Esophagus squamous epithelium (tissue), 5 donors: ENCODE measurements around the gene RELL1. TPM values are rescaled to one million over a fixed set of nuclear protein-coding genes. Genes with fewer than 3 reads are reported as not detected.
A peak's percentile ranks its signal among the peaks of the same experiment; 100 is the strongest.
"Not testable (repeated sequence)": the region's sequence is repeated elsewhere in the genome, so short reads cannot be mapped to it uniquely, and the experiment has no call there.

ENCODE experiments used
- DNase-seq: peaks from one replicate; lab custom pipeline; 2025; lab: John Stamatoyannopoulos, UW
- H3K27ac ChIP-seq, 4 donors: fragments of 200-600 bp; sonication (generic); one replicate each; pipeline ENCODE4 v1.5.1; 2016 to 2019; ENCODE audit warnings: mild to moderate bottlenecking in 1 of 4
- H3K27me3 ChIP-seq, 4 donors: fragments of 200-600 bp; sonication (generic); 1 replicate in 3 of 4; 2 replicates in 1 of 4; pipeline versions ENCODE4 v1.5.1 to v1.6.0; 2017 to 2021; ENCODE audit warnings: antibody characterized with exemption in 1 of 4
- H3K36me3 ChIP-seq, 3 donors: fragments of 200-600 bp; sonication (generic); one replicate each; pipeline ENCODE4 v1.5.1; 2016 to 2019
- H3K4me1 ChIP-seq, 3 donors: fragments of 200-600 bp; sonication (generic); one replicate each; pipeline ENCODE4 v1.5.1; 2017 to 2019
- H3K4me3 ChIP-seq, 4 donors: fragments of 200-600 bp; sonication (generic); 1 replicate in 3 of 4; 2 replicates in 1 of 4; pipeline ENCODE4 v1.5.1; 2016 to 2019; ENCODE audit warnings: mild to moderate bottlenecking in 2 of 4, moderate library complexity in 1 of 4
- H3K9me3 ChIP-seq, 3 donors: fragments of 200-600 bp; sonication (generic); one replicate each; pipeline ENCODE4 v1.5.1; 2016 to 2019
- POLR2A ChIP-seq, 4 donors: fragments of 450-650 bp; IDR thresholded peaks; one replicate each; pipeline ENCODE4 v1.6.1; 2017; ENCODE audit warnings: antibody characterized with exemption in 4 of 4, mild to moderate bottlenecking in 4 of 4, moderate library complexity in 3 of 4
- WGBS, 2 donors: methylation state at CpG; one replicate each; pipeline ENCODE4 v1.1.5; 2018; 5-methylcytosine and 5-hydroxymethylcytosine counted together
- intact Hi-C: fragments of 100-400 bp; cut with DNase I; formaldehyde crosslinking; loops from one replicate; pipeline ENCODE4 v1.15.0; 2022
- total RNA-seq, 4 donors: library from RNA; depleted of rRNA; stranded (reverse); fragments of >200 nt; gene quantifications; one replicate each; pipeline ENCODE4 v1.1.0, GENCODE V29; 2016
- TF ChIP-seq, protein P1 (sequence below), 6 experiments: fragments of 450-650 bp in 4 of 6; fragments of 200-600 bp in 2 of 6; sonication (generic) in 2 of 6; IDR thresholded peaks; one replicate each; pipeline ENCODE4 v1.5.1; 2016 to 2019; ENCODE audit warnings: antibody characterized with exemption in 6 of 6, mild to moderate bottlenecking in 4 of 6, moderate library complexity in 4 of 6
- donor health status: DM: yes; HTN: yes; CAD: no.

RELL1 gene
- total RNA-seq, 4 donors from 2014 or later: 20.3 to 49.0 (median 32.6) TPM

DNA sequence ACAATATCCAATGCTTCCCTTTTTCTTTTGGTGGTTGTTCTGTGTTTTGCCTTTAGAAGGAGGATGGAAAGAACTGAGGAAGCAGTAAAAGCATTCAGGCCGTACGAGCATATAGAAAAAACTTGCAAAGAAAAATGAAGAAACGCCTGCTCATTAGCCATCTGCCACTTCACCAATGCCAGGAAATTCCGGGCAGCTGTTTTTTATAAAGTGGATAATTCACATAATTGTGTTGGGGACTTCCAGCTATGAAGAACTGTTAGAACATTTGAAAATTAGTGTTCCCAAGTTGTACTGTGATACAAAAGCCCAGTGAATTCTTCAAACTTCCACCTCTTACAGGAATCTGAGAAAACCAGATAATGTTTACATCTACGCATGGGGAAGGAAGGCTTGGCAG is 11.7 kb downstream of the RELL1 start:
- Histone ChIP-seq H3K27me3 (no peaks in the 10 kb centered on the region), H3K9me3 (no peaks in the 10 kb centered on the region), H3K4me1 (peaks cover 9 to 60% (median 34%) of the 10 kb centered on the region in 3 donors), H3K27ac (peak overlapping the region in 2 of 4 donors; percentile 0 to 53), H3K36me3 (no peaks in the 10 kb centered on the region), H3K4me3 (no peak overlapping the region)
- 25 to 33% methylated on average over 5 of the region's 5 CpGs for WGBS, 2 donors
- DNase-seq: no peak
- TF ChIP-seq POLR2A (IDR thresholded peaks at IDR 0.05): no peak
- TF ChIP-seq, protein P1, sequence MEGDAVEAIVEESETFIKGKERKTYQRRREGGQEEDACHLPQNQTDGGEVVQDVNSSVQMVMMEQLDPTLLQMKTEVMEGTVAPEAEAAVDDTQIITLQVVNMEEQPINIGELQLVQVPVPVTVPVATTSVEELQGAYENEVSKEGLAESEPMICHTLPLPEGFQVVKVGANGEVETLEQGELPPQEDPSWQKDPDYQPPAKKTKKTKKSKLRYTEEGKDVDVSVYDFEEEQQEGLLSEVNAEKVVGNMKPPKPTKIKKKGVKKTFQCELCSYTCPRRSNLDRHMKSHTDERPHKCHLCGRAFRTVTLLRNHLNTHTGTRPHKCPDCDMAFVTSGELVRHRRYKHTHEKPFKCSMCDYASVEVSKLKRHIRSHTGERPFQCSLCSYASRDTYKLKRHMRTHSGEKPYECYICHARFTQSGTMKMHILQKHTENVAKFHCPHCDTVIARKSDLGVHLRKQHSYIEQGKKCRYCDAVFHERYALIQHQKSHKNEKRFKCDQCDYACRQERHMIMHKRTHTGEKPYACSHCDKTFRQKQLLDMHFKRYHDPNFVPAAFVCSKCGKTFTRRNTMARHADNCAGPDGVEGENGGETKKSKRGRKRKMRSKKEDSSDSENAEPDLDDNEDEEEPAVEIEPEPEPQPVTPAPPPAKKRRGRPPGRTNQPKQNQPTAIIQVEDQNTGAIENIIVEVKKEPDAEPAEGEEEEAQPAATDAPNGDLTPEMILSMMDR (IDR thresholded peaks at IDR 0.05): no peak
- intact Hi-C loops: no loop called here

GRCh38 chr4:37673538-37674192 is 12.5 kb downstream of the RELL1 start:
- TF ChIP-seq, protein P1 (IDR thresholded peaks at IDR 0.05): no peak
- TF ChIP-seq POLR2A (IDR thresholded peaks at IDR 0.05): no peak
- no peak overlapping the region for H3K4me3 ChIP-seq
- H3K27ac ChIP-seq: peak overlapping the region in 1 of 4 donors; percentile 12
- H3K9me3 ChIP-seq: no peaks in the 10 kb centered on the region
- intact Hi-C loops: no loop called here
- WGBS, 2 donors: 85 to 89% methylated on average over 4 of the region's 4 CpGs
- peaks cover 9 to 52% (median 34%) of the 10 kb centered on the region in 3 donors for H3K4me1 ChIP-seq
- no peaks in the 10 kb centered on the region for H3K36me3 ChIP-seq
- H3K27me3 ChIP-seq: no peaks in the 10 kb centered on the region
- no peak for DNase-seq

DNA sequence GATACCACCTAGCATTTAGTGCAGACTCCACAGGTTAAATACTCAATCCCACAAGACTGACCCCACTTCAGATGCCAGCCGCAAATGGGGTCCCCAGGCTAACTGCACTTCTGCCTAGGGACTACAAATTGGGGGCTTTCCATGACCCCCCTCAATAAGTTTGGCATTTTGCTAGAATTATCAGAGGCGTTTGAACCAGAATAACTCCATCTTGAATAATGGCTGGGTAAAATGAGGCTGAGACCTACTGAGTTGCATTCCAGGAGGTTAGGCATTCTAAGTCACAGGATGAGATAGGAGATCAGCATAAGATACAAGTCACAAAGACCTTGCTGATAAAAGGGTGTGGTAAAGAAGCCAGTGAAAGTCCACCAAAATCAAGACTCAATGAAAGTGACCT is 15.1 kb downstream of the RELL1 start:
- H3K36me3 ChIP-seq: no peaks in the 10 kb centered on the region
- no peaks in the 10 kb centered on the region for H3K27me3 ChIP-seq
- no peak overlapping the region for H3K4me3 ChIP-seq
- no peak overlapping the region for H3K27ac ChIP-seq
- no peak for DNase-seq
- TF ChIP-seq, protein P1 (IDR thresholded peaks at IDR 0.05): no peak
- peaks cover 19 to 50% (median 44%) of the 10 kb centered on the region in 3 donors for H3K4me1 ChIP-seq
- intact Hi-C loops: no loop called here
- H3K9me3 ChIP-seq: no peaks in the 10 kb centered on the region
- WGBS, 2 donors: 48 to 50% methylated on average over 1 to 2 of the region's 2 CpGs

GRCh38 chr4:37670249-37670648 is 15.9 kb downstream of the RELL1 start:
- intact Hi-C loops: no loop called here
- TF ChIP-seq POLR2A (IDR thresholded peaks at IDR 0.05): no peak
- TF ChIP-seq, protein P1 (IDR thresholded peaks at IDR 0.05): no peak
- 64 to 83% methylated on average over 1 of the region's 1 CpG for WGBS, 2 donors
- peaks cover 18 to 50% (median 44%) of the 10 kb centered on the region in 3 donors for H3K4me1 ChIP-seq
- H3K36me3 ChIP-seq: no peaks in the 10 kb centered on the region
- no peaks in the 10 kb centered on the region for H3K27me3 ChIP-seq
- no peaks in the 10 kb centered on the region for H3K9me3 ChIP-seq
- H3K4me3 ChIP-seq: no peak overlapping the region
- no peak overlapping the region for H3K27ac ChIP-seq
- DNase-seq: no peak

- H3K36me3 ChIP-seq, intact Hi-C loops, DNase-seq, H3K27me3 ChIP-seq, H3K4me3 ChIP-seq, H3K27ac ChIP-seq, H3K9me3 ChIP-seq: not testable (repeated sequence)
- peaks cover 25 to 50% (median 45%) of the 10 kb centered on the region in 3 donors for H3K4me1 ChIP-seq
- no CpG with 5 or more reads among the region's 26 CpGs for WGBS, 2 donors
Observed at GRCh38 chr4:37669124-37669523, 17.1 kb downstream of the RELL1 start.
